Measurements from ENCODE around the gene HBQ1. TPM values are rescaled to one million over a fixed set of nuclear protein-coding genes. Genes with fewer than 3 reads are reported as not detected.

Gene HBQ1
- total RNA-seq, 1 experiment from 2014 or later: 3.5 TPM

- no peaks in the 10 kb centered on the region for H3K9me3 Mint-ChIP-seq
- Histone ChIP-seq H4K20me1 (ENCODE audit: control insufficient read depth, insufficient read depth, insufficient read length) (no peaks in the 10 kb centered on the region), H3K79me1 (ENCODE audit: insufficient read depth, low read depth, low read length, poor library complexity, severe bottlenecking) (no peaks in the 10 kb centered on the region), H3K14ac (ENCODE audit: insufficient read depth, low read length) (no peak overlapping the region), H3K4me1 (ENCODE audit: insufficient read depth, low read length) (no peaks in the 10 kb centered on the region), H3K4ac (ENCODE audit: low read depth, low read length) (no peak overlapping the region), H3T11ph (ENCODE audit: low read length) (no peak overlapping the region), H3K56ac (ENCODE audit: insufficient read length, low read depth, low read length) (no peak overlapping the region), H3K27ac (ENCODE audit: insufficient read length, low read depth, low read length) (no peak overlapping the region), H2BK20ac (ENCODE audit: low read depth, low read length, poor library complexity, severe bottlenecking) (no peak overlapping the region), H3K79me2 (ENCODE audit: insufficient read depth, low read length) (no peaks in the 10 kb centered on the region), H2BK120ac (ENCODE audit: low read depth, low read length, poor library complexity, severe bottlenecking) (no peak overlapping the region), H2BK12ac (ENCODE audit: insufficient read length, low read depth, low read length) (no peak overlapping the region), H3K18ac (ENCODE audit: insufficient read length, low read depth, low read length) (no peak overlapping the region), H3K9me3 (ENCODE audit: control insufficient read depth, low read depth, low read length) (no peaks in the 10 kb centered on the region), H4K8ac (replicated peaks; ENCODE audit: insufficient read length, low read depth, low read length) (no peak overlapping the region), H3K27me3 (ENCODE audit: insufficient read depth, low read length) (no peaks in the 10 kb centered on the region; the same call in 1 of the 2 replicates), H2AFZ (ENCODE audit: low read length) (no peak overlapping the region), H2BK5ac (ENCODE audit: insufficient read length, low read length) (no peak overlapping the region), H4K91ac (ENCODE audit: insufficient read length, low read depth, low read length) (no peak overlapping the region), H3K23me2 (ENCODE audit: insufficient read length, low read depth, low read length, poor library complexity, severe bottlenecking) (no peaks in the 10 kb centered on the region), H2BK15ac (ENCODE audit: low read depth, low read length) (no peak overlapping the region), H2AK5ac (ENCODE audit: insufficient read length, low read length) (no peak overlapping the region), H4K5ac (ENCODE audit: insufficient read length, low read depth, low read length) (no peak overlapping the region), H3K4me2 (ENCODE audit: insufficient read depth, insufficient read length, low read length) (no peak overlapping the region), H3K23ac (ENCODE audit: insufficient read length, low read depth, low read length) (no peak overlapping the region), H3K9ac (ENCODE audit: extremely low read depth, insufficient read length, low read length) (no peak overlapping the region)
- H3K27me3 Mint-ChIP-seq (ENCODE audit: low read depth): peaks cover 16% of the 10 kb centered on the region
- no peaks in the 10 kb centered on the region; a peak in 1 of 4 replicates for H3K4me1 Mint-ChIP-seq
- no CpG with 5 or more reads among the region's 12 CpGs for WGBS (ENCODE audit: extremely low coverage, insufficient read length, low lambda C conversion rate)
- H3K4me3 Mint-ChIP-seq: no peak overlapping the region
- no peak for TF ChIP-seq CTCF (conservative IDR thresholded peaks at IDR 0.05)
- H3K36me3 Mint-ChIP-seq (ENCODE audit: insufficient read depth in 1 of 3, low read depth in 3 of 3): no peaks in the 10 kb centered on the region; a peak in 2 of 7 replicates
- no peak overlapping the region for H3K27ac Mint-ChIP-seq
- no peak for DNase-seq
Measured at GRCh38 chr16:142405-142967, 37.8 kb upstream of the HBQ1 start.
